Measurements from ENCODE around the gene ARHGAP28.

ARHGAP28 gene

GRCh38 chr18:6859676-6860422, 130.3 kb downstream of the ARHGAP28 start:
- no peak for FAIRE-seq

GRCh38 chr18:6860804-6861448, 131.4 kb downstream of the ARHGAP28 start:
- FAIRE-seq, result no peak
- no peak for DNase-seq (ENCODE audit: insufficient read length, low spot score)

More at GRCh38 chr18:6859676-6860422, 130.3 kb downstream of the ARHGAP28 start:
- no peak for DNase-seq (ENCODE audit: insufficient read length, low spot score)

- FAIRE-seq (no peak), DNase-seq (ENCODE audit: insufficient read length, low spot score) (no peak)
Measured at GRCh38 chr18:6865251-6865650, 135.7 kb downstream of the ARHGAP28 start.

DNA sequence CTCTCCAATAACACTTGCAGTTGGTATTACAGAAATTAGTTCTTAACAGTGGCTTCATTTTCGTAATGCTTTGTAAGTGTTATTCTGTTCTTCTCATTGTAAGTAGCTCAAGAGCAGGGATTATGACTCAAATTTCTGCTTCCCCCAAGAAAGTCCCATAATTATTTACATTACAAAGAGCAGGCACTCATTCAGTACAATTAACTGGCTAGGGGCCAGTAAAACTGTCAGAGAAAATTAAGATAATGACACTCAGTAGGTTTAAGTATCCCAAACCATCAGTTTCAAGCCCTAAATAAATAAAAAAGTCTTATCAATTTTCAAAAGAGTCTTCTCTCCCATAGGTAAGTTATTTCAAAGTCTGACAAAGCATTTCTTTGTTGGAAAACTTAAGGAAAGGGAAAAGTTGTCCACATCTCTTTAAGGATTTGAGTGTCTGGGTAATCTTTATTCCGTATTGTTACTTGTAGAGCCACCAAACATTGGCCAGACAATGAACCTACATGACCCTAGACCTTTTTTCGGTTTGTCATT, 137.1 kb downstream of the ARHGAP28 start:
- DNase-seq (ENCODE audit: insufficient read length, low spot score) (no peak), FAIRE-seq (no peak)

GRCh38 chr18:6868033-6868432, 138.5 kb downstream of the ARHGAP28 start:
- no peak for DNase-seq (ENCODE audit: insufficient read length, low spot score)
- FAIRE-seq, result no peak

GRCh38 chr18:6871566-6871965, 142.1 kb downstream of the ARHGAP28 start:
- no peak for DNase-seq (ENCODE audit: insufficient read length, low spot score)
- no peak for FAIRE-seq

DNA sequence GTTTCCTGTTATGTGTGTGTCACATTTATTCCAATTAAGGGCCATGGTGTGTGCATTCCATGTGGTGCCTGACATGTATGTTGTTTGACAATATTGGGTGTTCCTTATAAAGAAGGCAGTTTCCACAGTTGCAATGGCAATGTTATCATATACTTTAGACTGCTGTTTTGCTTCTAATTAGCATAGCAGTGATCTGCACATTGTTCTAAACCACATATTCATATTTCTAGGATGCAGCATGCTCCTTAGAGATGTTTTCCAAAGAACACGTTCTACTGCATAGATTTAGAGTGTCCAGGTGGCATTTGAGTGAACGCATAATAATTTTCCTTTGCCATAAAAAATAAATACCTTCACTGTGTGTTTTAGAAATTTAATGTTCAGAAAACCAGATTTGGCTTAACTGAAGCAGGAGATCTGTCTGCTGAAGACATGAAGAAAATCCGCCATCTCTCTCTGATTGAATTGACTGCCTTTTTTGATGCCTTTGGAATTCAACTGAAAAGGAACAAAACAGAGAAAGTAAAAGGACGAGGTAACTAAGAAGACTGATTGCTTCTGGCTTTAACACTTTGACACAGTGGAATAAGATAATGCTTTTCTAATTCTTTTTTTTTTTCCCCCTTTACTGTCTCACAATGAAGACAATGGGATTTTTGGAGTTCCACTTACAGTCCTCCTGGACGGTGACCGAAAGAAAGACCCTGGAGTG, 143.7 kb downstream of the ARHGAP28 start:
- FAIRE-seq (no peak), DNase-seq (ENCODE audit: insufficient read length, low spot score) (no peak)

GRCh38 chr18:6874315-6874714, 144.8 kb downstream of the ARHGAP28 start:
- no peak for DNase-seq (ENCODE audit: insufficient read length, low spot score)
- no peak for FAIRE-seq

GRCh38 chr18:6875749-6876148, 146.2 kb downstream of the ARHGAP28 start:
- no peak for DNase-seq (ENCODE audit: insufficient read length, low spot score)

GRCh38 chr18:6876641-6877041, 147.1 kb downstream of the ARHGAP28 start:
- FAIRE-seq, result no peak
- DNase-seq (ENCODE audit: insufficient read length, low spot score), result no peak

More at GRCh38 chr18:6875749-6876148, 146.2 kb downstream of the ARHGAP28 start:
- no peak for FAIRE-seq

- DNase-seq (ENCODE audit: insufficient read length, low spot score), result no peak
- no peak for FAIRE-seq
Measured at GRCh38 chr18:6877288-6877687, 147.8 kb downstream of the ARHGAP28 start.

- no peak for DNase-seq (ENCODE audit: insufficient read length, low spot score)
Measured at GRCh38 chr18:6878556-6879297, 149.2 kb downstream of the ARHGAP28 start.

GRCh38 chr18:6879508-6880195, 150.1 kb downstream of the ARHGAP28 start:
- DNase-seq (ENCODE audit: insufficient read length, low spot score), result no peak
- no peak for FAIRE-seq

More at GRCh38 chr18:6878556-6879297, 149.2 kb downstream of the ARHGAP28 start:
- no peak for FAIRE-seq

DNA sequence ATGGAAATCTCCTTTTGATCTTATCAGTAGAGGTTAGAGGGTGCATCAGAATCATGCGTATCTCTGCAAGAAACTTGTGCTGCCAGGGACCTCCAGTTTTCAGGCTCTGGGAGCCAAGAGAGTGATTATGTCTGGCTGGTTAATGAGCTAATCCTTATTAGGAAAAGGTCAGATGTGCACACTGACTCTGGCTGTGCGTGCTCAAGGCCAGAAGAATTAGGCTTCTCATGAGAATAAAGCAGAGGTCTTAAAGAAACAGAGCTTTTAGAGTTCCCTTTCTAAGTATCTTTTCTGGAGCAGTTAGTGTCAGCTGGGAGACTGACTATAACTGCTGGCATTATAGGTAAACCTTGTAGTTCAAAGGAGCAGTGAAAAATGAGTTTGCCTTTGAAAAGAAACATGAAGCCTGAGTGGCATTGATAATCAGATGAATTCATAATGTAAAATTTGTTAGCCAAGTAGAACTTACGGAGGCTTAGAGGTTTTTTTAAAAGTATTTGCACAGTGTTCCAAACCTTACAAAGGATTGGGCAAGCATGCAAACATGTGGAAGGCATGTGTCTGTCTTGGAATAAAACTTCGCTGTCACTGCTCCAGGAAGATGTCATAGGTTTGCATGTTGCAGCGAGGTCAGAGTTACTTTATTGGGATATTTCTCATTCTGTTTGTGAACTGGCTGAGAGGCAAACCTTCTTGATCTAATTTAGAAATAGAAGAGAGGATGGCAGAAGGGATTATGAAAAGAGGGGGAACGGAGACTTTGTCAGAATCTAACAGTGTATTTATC, 151.7 kb downstream of the ARHGAP28 start:
- DNase-seq (ENCODE audit: insufficient read length, low spot score) (no peak), FAIRE-seq (no peak)

DNA sequence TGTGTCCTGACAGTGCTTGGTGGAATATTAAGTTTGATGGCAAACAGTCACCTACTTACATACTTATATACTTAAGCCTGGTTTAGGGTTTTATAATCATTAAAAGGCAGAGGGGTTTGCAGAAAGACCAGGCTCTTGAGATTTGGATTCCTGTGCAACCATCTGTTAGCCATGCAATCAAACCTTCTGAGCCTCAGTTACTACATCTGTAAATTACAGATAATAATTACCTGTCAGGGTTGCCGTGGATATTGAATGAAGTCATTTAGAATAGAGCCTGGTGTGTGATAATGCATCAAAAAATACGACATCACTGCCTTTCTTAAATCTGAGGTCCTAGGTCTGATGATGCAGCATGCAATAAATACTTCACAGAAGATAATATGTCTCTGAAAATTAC, 152.9 kb downstream of the ARHGAP28 start:
- DNase-seq (ENCODE audit: insufficient read length, low spot score) (no peak), FAIRE-seq (no peak)

DNA sequence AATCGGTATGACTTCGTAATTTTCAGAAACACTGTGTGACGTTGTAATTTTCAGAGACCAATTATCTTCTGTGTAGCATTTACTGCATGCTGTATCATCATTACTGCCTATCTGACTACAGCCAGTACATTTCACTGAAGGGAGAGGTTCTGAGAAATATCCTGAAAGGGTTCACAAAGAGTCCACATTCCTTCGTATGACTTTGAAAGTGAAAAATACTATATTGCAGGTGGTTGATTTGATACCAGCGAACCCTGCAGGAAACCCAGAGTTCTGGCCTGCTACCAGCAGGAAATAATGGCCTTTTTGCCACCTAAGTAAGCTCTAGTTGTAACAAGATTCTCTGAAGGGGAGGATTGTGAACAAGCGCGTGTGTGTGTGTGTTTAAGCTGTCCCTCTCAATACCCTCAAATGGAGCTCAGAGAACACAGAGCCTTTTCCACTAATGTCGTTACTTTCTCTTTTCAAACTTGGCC, 155.5 kb downstream of the ARHGAP28 start:
- FAIRE-seq (no peak), DNase-seq (ENCODE audit: insufficient read length, low spot score) (no peak)

GRCh38 chr18:6885992-6886796, 156.7 kb downstream of the ARHGAP28 start:
- FAIRE-seq, result peak; percentile 71
- peak; percentile 14 for DNase-seq (ENCODE audit: insufficient read length, low spot score)

DNA sequence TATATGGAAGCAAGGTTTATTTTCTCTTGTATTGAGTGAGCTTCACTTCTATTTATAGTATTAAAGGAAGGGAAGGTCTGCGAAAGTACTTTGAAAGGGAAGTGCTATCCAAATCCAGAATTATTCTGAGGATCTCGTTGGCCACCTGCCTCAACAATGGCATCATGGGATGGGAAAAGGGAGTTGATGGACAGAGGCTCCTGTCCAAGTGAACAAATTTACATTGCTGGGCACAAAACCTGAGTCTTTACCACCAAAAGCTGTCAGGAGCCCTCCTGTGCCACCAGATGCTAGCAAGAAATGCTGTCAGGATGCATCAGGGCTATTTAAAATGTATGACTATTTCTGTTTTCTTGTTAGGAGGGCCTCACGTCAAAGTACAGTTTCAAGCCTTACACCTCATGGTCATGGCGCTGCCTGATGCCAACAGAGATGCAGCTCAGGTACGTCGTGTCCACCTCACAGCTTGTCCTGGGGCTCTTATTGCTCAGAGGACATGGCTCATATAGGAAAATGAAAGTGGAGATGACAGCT, 157.3 kb downstream of the ARHGAP28 start:
- DNase-seq (ENCODE audit: insufficient read length, low spot score) (no peak), FAIRE-seq (no peak)

All from GM19239 (cell line).